SK-N-MC (cell line): ENCODE measurements around the gene VSIG4.
"Not testable (repeated sequence)": the region's sequence is repeated elsewhere in the genome, so short reads cannot be mapped to it uniquely, and the experiment has no call there.

Experiments
- DNase-seq: peaks from one replicate; pipeline ENCODE4 v3.0.0-alpha.2; 2011; ENCODE audit warnings: low read depth, low spot score
- H3K27ac ChIP-seq: fragments of 200-600 bp; sonication (generic); 2 replicates; pipeline ENCODE4 v1.5.1; 2016; ENCODE audit warnings: mixed run types
- H3K36me3 ChIP-seq: fragments of 200-600 bp; sonication (generic); 2 replicates; pipeline ENCODE4 v1.6.1; 2017; ENCODE audit warnings: antibody characterized with exemption, low read length, mixed read lengths; ENCODE audit not compliant: insufficient read depth
- H3K4me3 ChIP-seq: fragments of 200-600 bp; sonication (generic); 2 replicates; pipeline ENCODE4 v1.5.1; 2016
- H3K9ac ChIP-seq: fragments of 200-600 bp; sonication (generic); 2 replicates; pipeline ENCODE4 v1.8.0; 2017; ENCODE audit warnings: mixed run types, mixed read lengths; ENCODE audit not compliant: insufficient read length
- H3K9me3 ChIP-seq: fragments of 200-600 bp; sonication (generic); 2 replicates; pipeline ENCODE4 v1.6.1; 2017; ENCODE audit warnings: low read depth, mild to moderate bottlenecking, antibody characterized with exemption, low read length, moderate library complexity, mixed read lengths
- EZH2 ChIP-seq: fragments of 200-600 bp; sonication (generic); IDR thresholded peaks from one replicate; pipeline ENCODE4 v1.6.1; 2017; ENCODE audit warnings: antibody characterized with exemption
- FOXP2 ChIP-seq: optimal IDR thresholded peaks from 2 replicates; pipeline ENCODE3; 2011; ENCODE audit warnings: mild to moderate bottlenecking, moderate library complexity; ENCODE audit not compliant: insufficient read depth; ENCODE audit errors: extremely low read length, control extremely low read depth
- POLR2AphosphoS5 ChIP-seq: IDR thresholded peaks from 2 replicates; pipeline ENCODE4 v1.6.1; 2012; ENCODE audit warnings: mild to moderate bottlenecking, low read depth, low read length, borderline replicate concordance

The VSIG4 gene

GRCh38 chrX:65987811-65988210 is 52.1 kb downstream of the VSIG4 start:
- H3K9me3 ChIP-seq, result no peaks in the 10 kb centered on the region
- H3K9ac ChIP-seq, result no peak overlapping the region
- no peak overlapping the region for H3K4me3 ChIP-seq
- H3K27ac ChIP-seq, result no peak overlapping the region
- H3K36me3 ChIP-seq, result no peaks in the 10 kb centered on the region
- TF ChIP-seq FOXP2 (no peak), EZH2 (no peak), POLR2AphosphoS5 (no peak)
- peak; percentile 20 for DNase-seq

- H3K27ac ChIP-seq, result no peak overlapping the region
- no peak overlapping the region for H3K9ac ChIP-seq
- no peaks in the 10 kb centered on the region for H3K36me3 ChIP-seq
- no peak for TF ChIP-seq POLR2AphosphoS5
- no peak for TF ChIP-seq EZH2
- no peak for TF ChIP-seq FOXP2
- DNase-seq, result peak; percentile 26
- H3K9me3 ChIP-seq, result no peaks in the 10 kb centered on the region
- H3K4me3 ChIP-seq, result no peak overlapping the region
Observed at GRCh38 chrX:65985922-65986588, 53.8 kb downstream of the VSIG4 start.

- Histone ChIP-seq H3K9ac (no peak overlapping the region), H3K27ac (no peak overlapping the region), H3K4me3 (no peak overlapping the region), H3K36me3 (no peaks in the 10 kb centered on the region), H3K9me3 (no peaks in the 10 kb centered on the region)
- TF ChIP-seq EZH2 (no peak), POLR2AphosphoS5 (no peak), FOXP2 (no peak)
- DNase-seq, result no peak
Observed at GRCh38 chrX:65985211-65985610, 54.7 kb downstream of the VSIG4 start.

- H3K9ac ChIP-seq, DNase-seq, H3K4me3 ChIP-seq, H3K27ac ChIP-seq, H3K36me3 ChIP-seq, H3K9me3 ChIP-seq: not testable (repeated sequence)
Observed at GRCh38 chrX:65977161-65977560, 62.7 kb downstream of the VSIG4 start.

GRCh38 chrX:65976161-65976560 is 63.7 kb downstream of the VSIG4 start:
- no peak overlapping the region for H3K4me3 ChIP-seq

GRCh38 chrX:65975161-65975751 is 64.6 kb downstream of the VSIG4 start:
- not testable (repeated sequence) for H3K9me3 ChIP-seq, H3K9ac ChIP-seq, H3K27ac ChIP-seq, H3K4me3 ChIP-seq, H3K36me3 ChIP-seq, DNase-seq

More at GRCh38 chrX:65976161-65976560, 63.7 kb downstream of the VSIG4 start:
- no peaks in the 10 kb centered on the region for H3K36me3 ChIP-seq
- H3K9ac ChIP-seq, result no peak overlapping the region
- H3K9me3 ChIP-seq, result no peaks in the 10 kb centered on the region
- no peak for DNase-seq
- no peak overlapping the region for H3K27ac ChIP-seq
- TF ChIP-seq POLR2AphosphoS5 (no peak), FOXP2 (no peak), EZH2 (no peak)
